Thyroid gland (tissue), 4 donors: ENCODE results near the gene RAB37. TPM values are rescaled to one million over a fixed set of nuclear protein-coding genes. Genes with fewer than 3 reads are reported as not detected.

Source experiments
- DNase-seq, 2 donors: peaks; one replicate each; pipeline ENCODE4 v3.0.0-alpha.2; 2019
- H3K27ac ChIP-seq, 3 donors: fragments of 200-600 bp; sonication (generic); 1 replicate in 2 of 3; 2 replicates in 1 of 3; pipeline ENCODE4 v1.5.1; 2016 to 2019; ENCODE audit warnings: mild to moderate bottlenecking in 1 of 3, moderate library complexity in 1 of 3
- H3K27me3 ChIP-seq: fragments of 200-600 bp; sonication (generic); one replicate; pipeline ENCODE4 v1.5.1; 2019
- H3K36me3 ChIP-seq, 2 donors: fragments of 200-600 bp; sonication (generic); one replicate each; pipeline ENCODE4 v1.5.1; 2016 to 2019
- H3K4me1 ChIP-seq, 2 donors: fragments of 200-600 bp; sonication (generic); one replicate each; pipeline ENCODE4 v1.5.1; 2017 to 2019
- H3K4me3 ChIP-seq, 3 donors: fragments of 200-600 bp; sonication (generic); replicated peaks in 1 of 3; 1 replicate in 2 of 3; 2 replicates in 1 of 3; pipeline ENCODE4 v1.5.1; 2016; ENCODE audit warnings: mild to moderate bottlenecking in 1 of 3
- H3K9me3 ChIP-seq: fragments of 200-600 bp; sonication (generic); one replicate; pipeline ENCODE4 v1.5.1; 2017
- POLR2A ChIP-seq, 2 donors: fragments of 450-650 bp; IDR thresholded peaks; one replicate each; pipeline ENCODE4 v1.6.1; 2017; ENCODE audit warnings: antibody characterized with exemption in 2 of 2, mild to moderate bottlenecking in 2 of 2, moderate library complexity in 1 of 2
- WGBS, 2 donors: methylation state at CpG; one replicate each; pipeline ENCODE4 v1.1.5; 2017; 5-methylcytosine and 5-hydroxymethylcytosine counted together
- intact Hi-C: fragments of 100-400 bp; cut with DNase I; formaldehyde crosslinking; loops from one replicate; pipeline ENCODE4 v1.15.1; 2023
- total RNA-seq, 4 donors: library from RNA; depleted of rRNA; stranded (reverse); fragments of >200 nt; gene quantifications; one replicate each; pipeline ENCODE4 v1.2.3, GENCODE V29; 2016
- TF ChIP-seq, protein P1 (sequence below), 6 experiments: fragments of 200-600 bp in 3 of 6; fragments of 450-650 bp in 3 of 6; sonication (generic) in 3 of 6; IDR thresholded peaks; one replicate each; pipeline ENCODE4 v1.5.1; 2016 to 2019; ENCODE audit warnings: antibody characterized with exemption in 6 of 6, mild to moderate bottlenecking in 2 of 6, inconsistent platforms in 1 of 6, moderate library complexity in 1 of 6

Gene RAB37
- total RNA-seq, 4 donors from 2014 or later = 0.33 to 1.8 (median 0.39) TPM

DNA sequence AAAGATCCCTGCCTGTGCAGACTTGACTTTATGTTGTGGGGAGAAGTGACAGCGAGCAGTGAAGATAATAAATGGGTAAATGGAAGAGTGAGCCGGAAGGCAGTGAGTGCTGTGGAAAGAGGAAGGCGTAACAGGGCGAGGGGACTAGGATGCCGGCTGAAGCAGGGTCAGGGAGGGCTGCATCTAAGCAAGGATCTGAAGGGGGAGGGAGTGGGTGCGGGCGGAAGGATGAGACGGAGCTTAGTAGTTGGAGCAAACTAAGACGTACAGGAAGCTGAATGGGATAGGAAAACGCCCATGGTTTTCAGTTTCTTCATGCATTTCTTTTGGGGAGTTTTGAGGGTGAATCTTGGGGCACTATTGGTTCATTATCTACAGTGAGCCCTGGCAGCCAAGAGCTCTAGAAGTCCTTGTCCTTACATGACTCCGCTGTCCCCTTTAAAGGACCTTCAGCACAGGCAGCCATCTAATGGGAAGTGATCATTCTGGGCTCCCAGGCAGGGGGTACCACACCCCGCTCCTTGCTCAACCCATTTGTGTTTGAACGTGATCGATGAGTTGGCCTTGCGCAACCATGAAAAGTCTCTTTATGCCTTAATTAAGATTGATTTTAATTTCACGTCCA is 49.5 kb downstream of the RAB37 start:
- H3K4me1 ChIP-seq = peaks cover 9 to 17% of the 10 kb centered on the region in 2 donors
- no peaks in the 10 kb centered on the region for H3K27me3 ChIP-seq
- H3K27ac ChIP-seq = no peak overlapping the region
- H3K4me3 ChIP-seq = no peak overlapping the region
- no peaks in the 10 kb centered on the region for H3K9me3 ChIP-seq
- no peak for DNase-seq
- no peaks in the 10 kb centered on the region for H3K36me3 ChIP-seq
- 81 to 85% methylated on average over 16 of the region's 16 CpGs for WGBS, 2 donors
- intact Hi-C loops = loop anchor here (5.0 kb wide), 1 partner anchor 44 kb away; no protein-coding TSS in a partner anchor
- TF ChIP-seq POLR2A (IDR thresholded peaks at IDR 0.05) = no peak
- TF ChIP-seq, protein P1, sequence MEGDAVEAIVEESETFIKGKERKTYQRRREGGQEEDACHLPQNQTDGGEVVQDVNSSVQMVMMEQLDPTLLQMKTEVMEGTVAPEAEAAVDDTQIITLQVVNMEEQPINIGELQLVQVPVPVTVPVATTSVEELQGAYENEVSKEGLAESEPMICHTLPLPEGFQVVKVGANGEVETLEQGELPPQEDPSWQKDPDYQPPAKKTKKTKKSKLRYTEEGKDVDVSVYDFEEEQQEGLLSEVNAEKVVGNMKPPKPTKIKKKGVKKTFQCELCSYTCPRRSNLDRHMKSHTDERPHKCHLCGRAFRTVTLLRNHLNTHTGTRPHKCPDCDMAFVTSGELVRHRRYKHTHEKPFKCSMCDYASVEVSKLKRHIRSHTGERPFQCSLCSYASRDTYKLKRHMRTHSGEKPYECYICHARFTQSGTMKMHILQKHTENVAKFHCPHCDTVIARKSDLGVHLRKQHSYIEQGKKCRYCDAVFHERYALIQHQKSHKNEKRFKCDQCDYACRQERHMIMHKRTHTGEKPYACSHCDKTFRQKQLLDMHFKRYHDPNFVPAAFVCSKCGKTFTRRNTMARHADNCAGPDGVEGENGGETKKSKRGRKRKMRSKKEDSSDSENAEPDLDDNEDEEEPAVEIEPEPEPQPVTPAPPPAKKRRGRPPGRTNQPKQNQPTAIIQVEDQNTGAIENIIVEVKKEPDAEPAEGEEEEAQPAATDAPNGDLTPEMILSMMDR (IDR thresholded peaks at IDR 0.05) = no peak

DNA sequence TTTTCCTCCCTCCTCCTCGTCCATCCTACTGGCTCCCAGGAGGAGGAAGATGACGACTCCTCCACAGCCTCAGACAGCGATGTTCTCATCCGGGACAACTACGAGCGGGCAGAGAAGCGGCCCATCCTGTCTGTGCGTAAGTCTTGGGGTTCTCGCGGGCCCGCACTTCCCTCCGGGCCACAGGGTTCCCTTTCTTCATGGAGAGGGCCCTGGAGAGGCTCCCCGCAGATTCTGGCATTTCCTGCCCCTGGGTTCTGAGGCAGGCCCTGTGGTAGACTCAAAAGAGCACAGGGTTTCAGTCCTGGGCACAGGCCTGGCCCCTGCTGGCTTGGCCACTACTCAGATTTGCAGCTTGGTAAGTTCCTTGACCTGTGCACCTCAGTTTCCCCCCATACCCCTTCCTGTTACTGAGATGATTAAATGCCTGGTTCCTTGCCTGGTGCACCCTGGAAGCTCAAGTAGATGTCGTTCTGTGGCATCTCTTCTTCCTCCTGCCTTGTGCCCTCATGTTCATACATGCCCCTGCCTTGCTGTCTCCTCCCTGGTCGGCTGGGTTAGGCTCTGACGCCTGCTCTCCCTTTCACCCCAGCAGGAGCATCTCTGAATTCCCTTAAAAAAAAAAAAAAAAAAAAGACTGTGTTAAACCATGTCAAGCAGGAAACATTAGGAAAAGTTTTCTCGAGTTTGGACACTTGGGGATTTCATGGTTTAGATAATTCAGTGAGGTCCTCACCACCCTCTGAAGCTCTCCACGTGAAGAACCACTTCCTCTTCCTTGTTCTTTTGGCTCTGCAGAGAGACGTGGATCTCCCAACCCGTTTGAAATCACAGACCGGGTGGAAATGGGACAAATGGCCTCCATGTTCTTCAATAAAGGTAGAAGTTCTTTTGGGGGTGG is 53.4 kb downstream of the RAB37 start:
- Histone ChIP-seq H3K27ac (no peak overlapping the region), H3K36me3 (no peaks in the 10 kb centered on the region), H3K9me3 (no peaks in the 10 kb centered on the region), H3K27me3 (no peaks in the 10 kb centered on the region), H3K4me3 (no peak overlapping the region), H3K4me1 (peaks cover 13 to 34% of the 10 kb centered on the region in 2 donors)
- no peak for TF ChIP-seq POLR2A (IDR thresholded peaks at IDR 0.05)
- TF ChIP-seq, protein P1 (IDR thresholded peaks at IDR 0.05) = no peak
- DNase-seq = no peak
- 83 to 89% methylated on average over 21 of the region's 21 CpGs for WGBS, 2 donors
- intact Hi-C loops = no loop called here

DNA sequence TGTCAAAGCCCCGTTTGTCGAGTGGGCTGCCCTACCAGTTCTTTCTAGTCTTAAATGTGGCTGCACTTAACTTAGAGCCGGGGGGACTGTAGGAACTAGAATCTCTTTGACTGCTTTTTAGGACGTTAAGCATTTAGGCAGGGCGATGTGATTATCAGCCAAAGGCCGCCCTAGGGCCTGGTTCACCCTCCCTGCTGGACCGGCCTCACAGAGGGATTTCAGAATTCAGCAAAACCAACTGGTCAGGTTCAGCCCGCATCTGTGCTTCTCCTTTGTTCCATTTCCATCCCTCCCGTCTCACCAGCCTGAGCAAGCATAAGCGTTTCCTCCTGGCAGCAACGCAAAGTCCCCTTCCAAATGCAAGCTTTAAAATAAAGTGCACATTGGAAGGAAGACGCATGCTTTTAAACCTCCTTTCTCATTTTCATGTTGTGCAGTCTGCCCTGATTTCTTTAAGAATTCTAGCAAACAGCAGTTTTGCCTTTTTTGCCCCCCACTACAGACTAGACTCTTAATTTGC is 55.6 kb downstream of the RAB37 start:
- H3K4me3 ChIP-seq = no peak overlapping the region
- H3K27me3 ChIP-seq = no peaks in the 10 kb centered on the region
- peaks cover 19 to 42% of the 10 kb centered on the region in 2 donors for H3K4me1 ChIP-seq
- no peak for DNase-seq
- intact Hi-C loops = loop anchor here (2.0 kb wide), 1 partner anchor 72 kb away; no protein-coding TSS in a partner anchor
- H3K27ac ChIP-seq = no peak overlapping the region
- no peak for TF ChIP-seq POLR2A (IDR thresholded peaks at IDR 0.05)
- TF ChIP-seq, protein P1 (IDR thresholded peaks at IDR 0.05) = no peak
- no peaks in the 10 kb centered on the region for H3K36me3 ChIP-seq
- 92 to 94% methylated on average over 12 of the region's 12 CpGs for WGBS, 2 donors
- H3K9me3 ChIP-seq = no peaks in the 10 kb centered on the region

DNA sequence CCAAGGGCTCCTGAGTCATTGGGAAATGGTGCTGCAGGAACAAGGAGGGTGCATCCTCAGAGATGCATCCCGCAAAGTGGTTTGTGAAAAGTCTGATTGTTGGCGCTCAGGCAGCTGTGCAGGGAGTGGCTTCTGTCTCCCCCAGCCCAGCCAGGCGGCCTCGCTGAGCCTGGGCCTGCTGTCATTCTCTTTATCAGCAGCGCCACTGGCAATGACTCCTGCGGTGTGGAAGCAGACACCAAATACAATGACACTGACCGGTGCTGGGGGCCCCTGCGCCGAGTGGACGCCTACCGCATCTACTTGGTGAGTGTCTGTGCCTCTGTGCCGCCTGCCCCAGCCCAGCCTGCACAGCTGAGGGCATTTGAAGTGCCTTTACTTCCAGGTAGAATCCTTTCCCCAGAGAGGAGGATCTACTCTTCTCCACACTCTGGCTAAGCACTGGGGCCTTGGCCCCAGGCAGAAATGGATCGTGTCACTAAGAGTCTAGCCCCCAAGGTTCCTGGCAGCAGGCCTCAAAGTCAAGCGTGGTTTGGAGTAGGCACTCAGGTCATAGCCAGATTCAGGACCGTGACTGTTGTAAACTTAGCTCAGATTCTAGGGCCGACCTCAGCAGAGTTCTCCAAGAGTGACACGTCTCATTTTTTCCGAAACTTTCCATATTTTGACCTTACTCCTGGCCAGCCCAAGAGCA is 58.4 kb downstream of the RAB37 start:
- intact Hi-C loops = no loop called here
- no peak overlapping the region for H3K4me3 ChIP-seq
- H3K27me3 ChIP-seq = no peaks in the 10 kb centered on the region
- peak overlapping the region; percentile 57 to 67 (median 63) for H3K27ac ChIP-seq
- no peaks in the 10 kb centered on the region for H3K36me3 ChIP-seq
- peak; percentile 92 to 94 for DNase-seq
- 52 to 55% methylated on average over 6 to 13 of the region's 18 CpGs for WGBS, 2 donors
- no peaks in the 10 kb centered on the region for H3K9me3 ChIP-seq
- TF ChIP-seq, protein P1 (IDR thresholded peaks at IDR 0.05) = no peak
- TF ChIP-seq POLR2A (IDR thresholded peaks at IDR 0.05) = no peak
- peaks cover 26 to 67% of the 10 kb centered on the region in 2 donors for H3K4me1 ChIP-seq
